Hematopoietic multipotent progenitor cell treated with erythropoietin and hydrocortisone succinate and interleukin-3 and kit ligand, for 15 days (in vitro differentiated cells): ENCODE data around the gene C3orf85.

Experiments
- DNase-seq: peaks from one replicate; pipeline ENCODE4 v3.0.0-alpha.2; 2015; ENCODE audit warnings: low spot score

The C3orf85 gene

DNA sequence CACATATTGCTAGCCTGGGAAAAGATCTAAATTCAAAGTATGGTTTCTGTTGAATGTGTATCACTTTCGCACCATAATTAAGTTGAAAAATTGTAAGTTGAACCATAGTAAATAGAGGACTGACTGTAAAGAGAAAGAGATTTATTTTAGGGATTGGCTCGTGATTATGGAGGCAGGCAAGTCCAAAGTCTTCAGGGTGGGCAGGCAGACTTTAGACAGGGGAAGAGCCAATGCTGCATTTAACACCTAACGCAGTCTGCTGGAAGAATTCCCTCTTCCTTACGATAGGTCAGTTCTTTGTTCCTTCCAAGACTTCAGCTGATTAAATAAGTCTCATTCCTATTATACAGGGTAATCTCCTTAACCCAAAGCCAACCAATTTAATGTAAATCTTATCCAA lies 15.8 kb downstream of the C3orf85 start:
- no peak for DNase-seq

GRCh38 chr3:109154979-109155378 lies 18.5 kb downstream of the C3orf85 start:
- no peak for DNase-seq

DNA sequence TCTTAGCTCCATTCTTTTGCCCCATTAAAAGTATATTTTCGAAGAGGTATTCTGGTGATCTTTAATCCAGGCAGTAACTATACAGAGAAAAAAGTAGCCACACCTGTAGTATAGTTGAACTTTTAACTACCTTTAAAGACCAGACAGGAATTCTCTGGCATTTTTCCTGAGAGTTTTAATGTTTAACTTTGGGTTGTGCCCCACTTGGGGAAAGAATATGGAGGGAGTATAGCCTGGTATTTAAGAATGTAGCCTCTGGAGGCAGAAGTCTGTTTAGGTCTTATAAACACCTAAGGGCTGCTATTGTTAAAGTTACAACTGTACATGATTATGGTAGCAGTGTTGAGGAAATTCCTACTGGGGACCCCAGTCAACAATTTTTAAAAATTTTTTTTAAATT lies 19.3 kb downstream of the C3orf85 start:
- DNase-seq = no peak

DNA sequence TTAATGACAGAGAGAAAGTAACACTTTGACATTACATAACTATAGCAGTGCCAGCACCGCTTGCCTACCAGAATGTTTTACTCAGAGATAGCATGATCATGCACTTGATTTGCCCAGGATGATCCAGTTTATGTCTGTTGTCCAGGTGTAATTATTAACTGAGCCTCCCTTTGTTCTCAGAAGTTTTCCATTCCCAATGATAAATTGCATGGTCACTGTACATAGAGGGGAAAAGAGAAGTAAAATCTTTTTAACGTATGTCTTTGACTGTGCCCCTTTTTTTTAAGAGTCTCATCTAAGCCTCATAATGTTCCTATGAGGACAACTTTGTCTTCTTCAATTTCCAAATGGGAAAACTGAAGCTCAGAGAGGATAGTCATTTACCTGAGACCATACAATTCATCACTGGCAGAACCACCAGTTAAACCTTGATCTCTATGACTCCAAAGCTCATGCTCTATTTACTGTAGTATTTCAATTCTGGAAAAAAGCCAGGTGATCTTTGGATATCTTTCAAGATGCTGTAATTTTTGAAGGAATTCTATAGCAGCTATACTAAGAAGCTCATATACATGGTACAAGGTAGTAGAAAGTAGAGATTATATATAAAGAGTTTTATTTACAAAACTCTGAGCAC lies 25.1 kb downstream of the C3orf85 start:
- no peak for DNase-seq

- DNase-seq = no peak
Observed at GRCh38 chr3:109165905-109166304, 29.4 kb downstream of the C3orf85 start.

- DNase-seq = no peak
Observed at GRCh38 chr3:109171479-109171878, 35.0 kb downstream of the C3orf85 start.

GRCh38 chr3:109175411-109175810 lies 38.9 kb downstream of the C3orf85 start:
- no peak for DNase-seq

- no peak for DNase-seq
Observed at GRCh38 chr3:109176726-109177125, 40.2 kb downstream of the C3orf85 start.

DNA sequence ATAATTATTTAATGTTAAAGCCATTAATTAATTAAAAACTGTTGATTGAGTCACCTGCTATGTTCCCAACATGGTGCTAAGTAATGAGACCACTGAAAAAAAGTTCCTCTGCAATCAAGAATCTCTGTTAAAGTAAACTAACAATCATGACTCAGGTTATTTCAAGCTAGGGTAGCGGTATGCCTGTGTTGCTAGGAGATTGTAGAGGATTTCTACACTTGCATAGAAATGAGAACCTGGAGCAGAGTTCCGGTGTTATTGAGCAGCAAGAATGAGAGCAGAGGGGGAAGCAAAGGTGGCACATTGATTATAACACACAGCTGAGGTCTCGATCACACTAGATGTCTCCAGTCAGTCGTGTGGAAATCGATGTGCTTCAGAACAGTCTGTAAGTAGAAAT lies 41.4 kb downstream of the C3orf85 start:
- no peak for DNase-seq

- DNase-seq = no peak
Observed at GRCh38 chr3:109178708-109179107, 42.2 kb downstream of the C3orf85 start.

DNA sequence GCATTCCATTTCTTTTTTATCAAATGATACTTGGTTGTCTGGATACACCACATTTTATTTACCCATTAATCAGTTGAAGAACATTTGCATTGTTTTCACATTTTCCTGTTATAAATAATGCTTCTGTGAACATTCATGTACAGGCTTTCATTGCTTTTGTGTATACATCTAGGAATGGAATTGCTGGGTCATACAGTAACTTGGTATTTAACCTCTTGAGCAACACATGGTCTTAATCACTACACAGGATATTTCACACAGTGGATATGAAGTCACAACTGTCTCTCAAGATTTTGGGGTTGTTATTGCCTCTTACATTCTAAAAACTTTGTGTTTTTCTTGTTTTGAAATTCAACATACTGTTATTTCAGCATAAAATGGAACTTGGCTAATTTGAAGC lies 48.2 kb downstream of the C3orf85 start:
- DNase-seq = no peak

DNA sequence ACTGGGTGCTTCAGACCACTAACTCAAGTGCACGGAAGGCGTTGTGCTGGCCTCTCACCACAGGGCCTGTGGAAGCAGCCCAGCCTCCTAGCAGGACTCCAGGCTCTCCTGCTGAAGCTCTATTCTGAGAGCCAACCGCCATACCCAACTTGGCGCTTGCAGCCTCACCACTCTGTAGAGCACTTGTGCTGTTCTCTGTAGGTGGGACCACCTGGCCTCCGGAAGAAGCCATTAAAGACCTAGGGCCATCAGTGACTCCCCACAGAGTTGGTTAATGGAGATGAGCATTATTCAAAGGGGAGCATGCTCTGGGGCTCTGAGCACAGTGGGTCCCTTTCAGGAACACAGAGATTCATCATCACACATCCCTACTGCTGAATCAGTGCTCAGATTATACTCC lies 50.9 kb downstream of the C3orf85 start:
- DNase-seq = no peak

GRCh38 chr3:109188741-109189140 lies 52.2 kb downstream of the C3orf85 start:
- no peak for DNase-seq

GRCh38 chr3:109191421-109191820 lies 54.9 kb downstream of the C3orf85 start:
- no peak for DNase-seq

- no peak for DNase-seq
Observed at GRCh38 chr3:109195815-109196214, 59.3 kb downstream of the C3orf85 start.
